HepG2 (cell line): ENCODE results near the gene TCTN2. TPM values are rescaled to one million over a fixed set of nuclear protein-coding genes. Genes with fewer than 3 reads are reported as not detected.

Source experiments
- ATAC-seq: fragments of 200-7000 bp; cut with Tn5 transposase; 3 replicates; pipeline ENCODE4 v1.9.1; 2020; ENCODE audit warnings: mild to moderate bottlenecking, moderate library complexity
- BruUV-seq: library from RNA; stranded (reverse); fragments of 400-500 nt; replicated peaks from 2 replicates; lab custom pipeline; 2021; lab: Mats Ljungman, UMichigan
- CTCF ChIA-PET: fragments of 300-600 bp; formaldehyde crosslinking; extraction: SDS; loops from one replicate; lab custom pipeline; 2021; ENCODE audit warnings: low total read pairs, inconsistent platforms, low intra/inter-chr PET ratio; lab: Yijun Ruan, JAX
- POLR2A ChIA-PET: fragments of 350-600 bp; sonication (Branson Sonifier 250); formaldehyde crosslinking; loops from one replicate; lab custom pipeline; 2020; ENCODE audit warnings: antibody characterized with exemption, inconsistent platforms; lab: Yijun Ruan, JAX
- DNase-seq: peaks from one replicate; pipeline ENCODE4 v3.0.0-alpha.2; 2015; ENCODE audit warnings: low spot score
- FAIRE-seq: peaks from 3 replicates; lab custom pipeline; 2011; peaks lifted over from hg19 to GRCh38; lab: Jason Lieb, UNC
- H2AFZ ChIP-seq: one replicate; pipeline ENCODE4 v1.6.1; 2011; ENCODE audit warnings: low read length, inconsistent platforms
- H3K27ac ChIP-seq: fragments of 300-600 bp; 3 replicates; pipeline ENCODE4 v1.8.0; 2011; ENCODE audit warnings: mixed run types, mild to moderate bottlenecking, mixed read lengths, low read length, inconsistent platforms; ENCODE audit not compliant: insufficient read depth; ENCODE audit errors: extremely low read length
- H3K27me3 ChIP-seq, 2 experiments: fragments of 200-600 bp in 1 of 2; 2 replicates in 1 of 2; 3 replicates in 1 of 2; pipeline versions ENCODE4 v1.6.0 to v1.8.0; 2011; ENCODE audit warnings: low read length in 2 of 2, mild to moderate bottlenecking in 2 of 2, moderate library complexity in 2 of 2, inconsistent platforms in 1 of 2; ENCODE audit not compliant: insufficient read depth in 2 of 2, control insufficient read depth in 1 of 2
- H3K36me3 ChIP-seq, 2 experiments: fragments of 200-600 bp in 1 of 2; replicated peaks in 1 of 2; 2 replicates in 1 of 2; 3 replicates in 1 of 2; pipeline versions ENCODE4 v1.5.1 to v1.8.0; 2011; ENCODE audit warnings: low read length in 2 of 2, inconsistent platforms in 1 of 2; ENCODE audit not compliant: insufficient read depth in 2 of 2, control insufficient read depth in 1 of 2
- H3K4me1 ChIP-seq: 2 replicates; pipeline ENCODE4 v1.5.1; 2012; ENCODE audit warnings: low read length, inconsistent platforms; ENCODE audit not compliant: insufficient read depth
- H3K4me2 ChIP-seq: 2 replicates; pipeline ENCODE4 v1.6.0; 2011; ENCODE audit warnings: low read depth, low read length, inconsistent platforms
- H3K4me3 ChIP-seq, 3 experiments: fragments of 200-600 bp in 1 of 3; sonication (generic), shearing (Covaris generic) in 1 of 3; replicated peaks in 1 of 3; 2 replicates each; pipeline ENCODE4 v1.5.1; 2011 to 2016; ENCODE audit warnings: low read length in 3 of 3, inconsistent platforms in 2 of 3, low read depth in 2 of 3, mild to moderate bottlenecking in 2 of 3, control low read depth in 1 of 3, mixed read lengths in 1 of 3; ENCODE audit not compliant: insufficient read depth in 1 of 3
- H3K79me2 ChIP-seq: one replicate; pipeline ENCODE4 v1.6.1; 2011; ENCODE audit warnings: low read length, inconsistent platforms; ENCODE audit not compliant: insufficient read depth
- H3K9ac ChIP-seq: 2 replicates; pipeline ENCODE4 v1.6.0; 2011; ENCODE audit warnings: mild to moderate bottlenecking, low read depth, low read length, inconsistent platforms; ENCODE audit not compliant: insufficient read depth
- H3K9me3 ChIP-seq: 2 replicates; pipeline ENCODE4 v1.5.1; 2012; ENCODE audit warnings: mild to moderate bottlenecking, low read length
- H4K20me1 ChIP-seq: 2 replicates; pipeline ENCODE4 v1.6.0; 2011; ENCODE audit warnings: inconsistent platforms, mild to moderate bottlenecking, low read length, moderate library complexity; ENCODE audit not compliant: insufficient read depth
- CBX5 ChIP-seq: sonication (generic); formaldehyde crosslinking; IDR thresholded peaks from 2 replicates; pipeline ENCODE4 v1.4.0; 2020; ENCODE audit warnings: missing genetic modification reagents, borderline replicate concordance
- CCAR2 ChIP-seq: fragments of 200-400 bp; formaldehyde crosslinking; optimal IDR thresholded peaks from 2 replicates; pipeline ENCODE3; 2018; ENCODE audit warnings: low read depth, mild to moderate bottlenecking, low read length, moderate library complexity
- HNRNPH1 ChIP-seq: fragments of 200-400 bp; formaldehyde crosslinking; optimal IDR thresholded peaks from 2 replicates; pipeline ENCODE3; 2017; ENCODE audit warnings: mild to moderate bottlenecking, low read depth, low read length
- HNRNPL ChIP-seq: fragments of 200-400 bp; formaldehyde crosslinking; IDR thresholded peaks from 2 replicates; pipeline ENCODE4 v1.6.1; 2017; ENCODE audit warnings: mild to moderate bottlenecking, low read depth, low read length
- NR2F6 ChIP-seq, 2 experiments: IDR thresholded peaks; 2 replicates each; pipeline ENCODE4 v1.6.1; 2016; ENCODE audit warnings: antibody characterized with exemption in 1 of 2, mild to moderate bottlenecking in 1 of 2
- STAT5B ChIP-seq: sonication (generic); formaldehyde crosslinking; IDR thresholded peaks from 2 replicates; pipeline ENCODE4 v1.4.0; 2020; ENCODE audit warnings: missing genetic modification reagents
- ZFX ChIP-seq: sonication (generic); formaldehyde crosslinking; IDR thresholded peaks from 2 replicates; pipeline ENCODE4 v1.4.0; 2020; ENCODE audit warnings: mild to moderate bottlenecking, low read depth, missing genetic modification reagents, moderate library complexity
- ZNF205 ChIP-seq: IDR thresholded peaks from 2 replicates; pipeline ENCODE4 v1.6.1; 2018; ENCODE audit warnings: missing biosample characterization, missing genetic modification reagents
- ZNF496 ChIP-seq: sonication (generic); formaldehyde crosslinking; IDR thresholded peaks from 2 replicates; pipeline ENCODE4 v1.8.1; 2023; ENCODE audit warnings: mild to moderate bottlenecking, moderate library complexity, missing genetic modification reagents; ENCODE audit not compliant: insufficient replicate concordance
- ZNF501 ChIP-seq: sonication (generic); formaldehyde crosslinking; IDR thresholded peaks from 2 replicates; pipeline ENCODE4 v1.5.1; 2020; ENCODE audit warnings: mild to moderate bottlenecking, moderate library complexity, missing genetic modification reagents
- WGBS: methylation state at CpG from one replicate; pipeline ENCODE4 v1.1.6; 2017; ENCODE audit warnings: low lambda C conversion rate; 5-methylcytosine and 5-hydroxymethylcytosine counted together
- in situ Hi-C: cut with HindIII; loops from 2 replicates; pipeline ENCODE4 v1.10.0; 2017; ENCODE audit warnings: low pct_unique_long_range_greater_than_20kb; ENCODE audit not compliant: extremely low pct_ligation_motif_present
- intact Hi-C: fragments of 100-400 bp; cut with micrococcal nuclease; formaldehyde crosslinking; loops from one replicate; pipeline ENCODE4 v1.10.0; 2022; ENCODE audit not compliant: unreplicated experiment
- polyA plus RNA-seq, 8 experiments: library from polyadenylated mRNA; depleted of rRNA in 3 of 8; stranded (reverse) in 7 of 8; unstranded in 1 of 8; fragments of >200 nt; fragmentation: Illumina TruSeq in 4 of 8; extraction: Trizol in 4 of 8; gene quantifications; 2 replicates each; pipeline versions ENCODE4 v1.2.1 to v1.2.3, GENCODE V29; 2011 to 2016; ENCODE audit warnings: low read depth in 4 of 8, missing spikeins in 1 of 8, mixed read lengths in 1 of 8; ENCODE audit not compliant: insufficient read depth in 1 of 8
- total RNA-seq, 5 experiments: library from RNA; depleted of rRNA; stranded (reverse); fragments of >200 nt; fragmentation: Illumina TruSeq; extraction: Trizol; gene quantifications; 2 replicates each; pipeline ENCODE4 v1.2.3, GENCODE V29; 2016; ENCODE audit warnings: low read depth in 1 of 5
- TF ChIP-seq, protein P1 (sequence below): sonication (generic); formaldehyde crosslinking; IDR thresholded peaks from 2 replicates; pipeline ENCODE4 v1.4.0; 2020; ENCODE audit warnings: missing genetic modification reagents
- TF ChIP-seq, protein P2 (sequence below): sonication (generic); formaldehyde crosslinking; IDR thresholded peaks from 2 replicates; pipeline ENCODE4 v1.9.0; 2022; ENCODE audit warnings: low read depth, missing genetic modification reagents
- TF ChIP-seq, protein P3 (sequence below): sonication (generic); formaldehyde crosslinking; IDR thresholded peaks from 2 replicates; pipeline ENCODE4 v1.4.0; 2020; ENCODE audit warnings: missing genetic modification reagents

The TCTN2 gene
- total and polyA plus RNA-seq, 2 of the 13 experiments (the other 11 are each of a cell fraction or from before 2014, with no cell fraction given): 5.0 to 8.1 TPM

DNA sequence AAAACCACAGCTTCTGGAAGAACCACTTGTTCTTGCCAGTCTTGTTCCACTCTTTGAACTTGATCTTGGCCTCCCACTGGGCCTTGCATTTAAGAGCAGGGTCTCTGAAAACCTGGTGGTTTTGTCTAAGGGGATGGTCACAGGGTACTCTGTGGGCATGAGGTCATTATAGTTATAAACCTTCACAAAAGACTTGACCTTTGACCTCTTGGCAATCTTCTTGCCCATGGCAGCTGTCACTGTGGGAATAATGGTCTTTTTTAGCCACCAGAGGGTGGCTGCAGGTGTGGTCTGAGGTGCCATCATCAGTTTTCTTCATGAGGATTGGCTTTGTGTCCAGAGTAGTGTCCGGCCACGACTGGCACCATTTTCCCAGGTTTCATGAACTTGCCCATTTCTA is 50.3 kb downstream of the TCTN2 start:
- no peak overlapping the region for H3K4me3 ChIP-seq
- TF ChIP-seq ZFX (CRISPR knock-in tag) (no peak), NR2F6 (IDR thresholded peaks at IDR 0.05) (peak; percentile 40), NR2F6 (CRISPR knock-in tag; IDR thresholded peaks at IDR 0.05) (0 out of 2 replicates have a peak, but pooled peaks have one; percentile 10)
- TF ChIP-seq, all 625 proteins: peak for 1
- 93% methylated on average over 2 of the region's 2 CpGs for WGBS
- POLR2A ChIA-PET: interaction anchor here (2.2 kb wide), 1 partner anchor 9 kb away, joined by 6 read pairs; the partner anchor contains the start of gene ATP6V0A2
- CTCF ChIA-PET: no interaction called here
- H3K79me2 ChIP-seq: no peaks in the 10 kb centered on the region
- peak; percentile 9 for DNase-seq
- ATAC-seq: no peak
- H2AFZ ChIP-seq: no peak overlapping the region
- intact Hi-C loops (no loop called here), in situ Hi-C loops (no loop called here)
- no peak overlapping the region for H3K27ac ChIP-seq
- no peaks in the 10 kb centered on the region for H3K9me3 ChIP-seq
- no peaks in the 10 kb centered on the region for H4K20me1 ChIP-seq
- H3K27me3 ChIP-seq: no peaks in the 10 kb centered on the region
- no peaks in the 10 kb centered on the region for H3K4me1 ChIP-seq
- BruUV-seq: no TSS peak
- no peak overlapping the region for H3K9ac ChIP-seq
- no peak for FAIRE-seq
- H3K36me3 ChIP-seq: peaks cover 1 to 27% of the 10 kb centered on the region in 2 experiments; a peak in 4 of 5 replicates
- H3K4me2 ChIP-seq: no peak overlapping the region

DNA sequence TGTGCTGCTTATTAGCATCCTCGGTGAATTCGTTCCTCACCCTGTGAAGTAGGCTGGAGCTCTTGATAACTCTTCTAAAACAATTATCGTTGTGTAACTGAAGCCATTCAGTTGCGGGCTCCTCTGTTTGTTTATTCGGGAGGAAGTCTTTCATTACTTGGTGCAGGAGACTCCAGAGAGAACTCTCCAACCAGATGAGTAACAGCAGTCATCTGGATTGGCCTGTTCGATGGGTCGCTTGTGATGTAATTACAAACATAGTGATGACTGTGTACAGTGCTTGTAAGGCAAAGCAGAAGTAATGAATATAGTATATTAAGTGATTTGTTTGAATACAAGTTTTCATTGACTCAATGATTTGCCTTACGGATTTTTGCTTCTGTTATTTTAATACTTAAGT is 52.1 kb downstream of the TCTN2 start:
- no peaks in the 10 kb centered on the region for H3K4me1 ChIP-seq
- no peaks in the 10 kb centered on the region for H4K20me1 ChIP-seq
- no TSS peak for BruUV-seq
- H3K27me3 ChIP-seq: no peaks in the 10 kb centered on the region
- in situ Hi-C loops: no loop called here
- ChIA-PET POLR2A (no interaction called here), CTCF (no interaction called here)
- no peak overlapping the region for H3K27ac ChIP-seq
- H3K79me2 ChIP-seq: no peaks in the 10 kb centered on the region
- FAIRE-seq (no peak), DNase-seq (no peak), ATAC-seq (no peak)
- no peak overlapping the region for H3K9ac ChIP-seq
- intact Hi-C loops: no loop called here
- H3K36me3 ChIP-seq: peaks cover 1 to 42% of the 10 kb centered on the region in 2 experiments; a peak in 4 of 5 replicates
- 91% methylated on average over 8 of the region's 8 CpGs for WGBS
- no peak overlapping the region for H2AFZ ChIP-seq
- no peak overlapping the region for H3K4me3 ChIP-seq
- no peak overlapping the region for H3K4me2 ChIP-seq
- no peaks in the 10 kb centered on the region for H3K9me3 ChIP-seq
- TF ChIP-seq, protein P1, sequence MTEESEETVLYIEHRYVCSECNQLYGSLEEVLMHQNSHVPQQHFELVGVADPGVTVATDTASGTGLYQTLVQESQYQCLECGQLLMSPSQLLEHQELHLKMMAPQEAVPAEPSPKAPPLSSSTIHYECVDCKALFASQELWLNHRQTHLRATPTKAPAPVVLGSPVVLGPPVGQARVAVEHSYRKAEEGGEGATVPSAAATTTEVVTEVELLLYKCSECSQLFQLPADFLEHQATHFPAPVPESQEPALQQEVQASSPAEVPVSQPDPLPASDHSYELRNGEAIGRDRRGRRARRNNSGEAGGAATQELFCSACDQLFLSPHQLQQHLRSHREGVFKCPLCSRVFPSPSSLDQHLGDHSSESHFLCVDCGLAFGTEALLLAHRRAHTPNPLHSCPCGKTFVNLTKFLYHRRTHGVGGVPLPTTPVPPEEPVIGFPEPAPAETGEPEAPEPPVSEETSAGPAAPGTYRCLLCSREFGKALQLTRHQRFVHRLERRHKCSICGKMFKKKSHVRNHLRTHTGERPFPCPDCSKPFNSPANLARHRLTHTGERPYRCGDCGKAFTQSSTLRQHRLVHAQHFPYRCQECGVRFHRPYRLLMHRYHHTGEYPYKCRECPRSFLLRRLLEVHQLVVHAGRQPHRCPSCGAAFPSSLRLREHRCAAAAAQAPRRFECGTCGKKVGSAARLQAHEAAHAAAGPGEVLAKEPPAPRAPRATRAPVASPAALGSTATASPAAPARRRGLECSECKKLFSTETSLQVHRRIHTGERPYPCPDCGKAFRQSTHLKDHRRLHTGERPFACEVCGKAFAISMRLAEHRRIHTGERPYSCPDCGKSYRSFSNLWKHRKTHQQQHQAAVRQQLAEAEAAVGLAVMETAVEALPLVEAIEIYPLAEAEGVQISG (CRISPR knock-in tag): no peak
- TF ChIP-seq, protein P2, sequence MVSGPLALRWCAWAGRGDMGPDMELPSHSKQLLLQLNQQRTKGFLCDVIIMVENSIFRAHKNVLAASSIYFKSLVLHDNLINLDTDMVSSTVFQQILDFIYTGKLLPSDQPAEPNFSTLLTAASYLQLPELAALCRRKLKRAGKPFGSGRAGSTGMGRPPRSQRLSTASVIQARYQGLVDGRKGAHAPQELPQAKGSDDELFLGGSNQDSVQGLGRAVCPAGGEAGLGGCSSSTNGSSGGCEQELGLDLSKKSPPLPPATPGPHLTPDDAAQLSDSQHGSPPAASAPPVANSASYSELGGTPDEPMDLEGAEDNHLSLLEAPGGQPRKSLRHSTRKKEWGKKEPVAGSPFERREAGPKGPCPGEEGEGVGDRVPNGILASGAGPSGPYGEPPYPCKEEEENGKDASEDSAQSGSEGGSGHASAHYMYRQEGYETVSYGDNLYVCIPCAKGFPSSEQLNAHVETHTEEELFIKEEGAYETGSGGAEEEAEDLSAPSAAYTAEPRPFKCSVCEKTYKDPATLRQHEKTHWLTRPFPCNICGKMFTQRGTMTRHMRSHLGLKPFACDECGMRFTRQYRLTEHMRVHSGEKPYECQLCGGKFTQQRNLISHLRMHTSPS (CRISPR knock-in tag): no peak
- TF ChIP-seq, protein P3, sequence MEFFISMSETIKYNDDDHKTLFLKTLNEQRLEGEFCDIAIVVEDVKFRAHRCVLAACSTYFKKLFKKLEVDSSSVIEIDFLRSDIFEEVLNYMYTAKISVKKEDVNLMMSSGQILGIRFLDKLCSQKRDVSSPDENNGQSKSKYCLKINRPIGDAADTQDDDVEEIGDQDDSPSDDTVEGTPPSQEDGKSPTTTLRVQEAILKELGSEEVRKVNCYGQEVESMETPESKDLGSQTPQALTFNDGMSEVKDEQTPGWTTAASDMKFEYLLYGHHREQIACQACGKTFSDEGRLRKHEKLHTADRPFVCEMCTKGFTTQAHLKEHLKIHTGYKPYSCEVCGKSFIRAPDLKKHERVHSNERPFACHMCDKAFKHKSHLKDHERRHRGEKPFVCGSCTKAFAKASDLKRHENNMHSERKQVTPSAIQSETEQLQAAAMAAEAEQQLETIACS (CRISPR knock-in tag): no peak
- TF ChIP-seq CBX5 (CRISPR knock-in tag): no peak
- no peak for TF ChIP-seq ZNF501 (CRISPR knock-in tag)
- TF ChIP-seq ZNF205 (CRISPR knock-in tag): no peak
- no peak for TF ChIP-seq ZNF496 (CRISPR knock-in tag)
- TF ChIP-seq HNRNPH1: no peak
- no peak for TF ChIP-seq STAT5B (CRISPR knock-in tag)
- no peak for TF ChIP-seq HNRNPL
- TF ChIP-seq CCAR2: no peak
